DMS53 (cell line): ENCODE data around the gene MBTPS1.

Experiments
- DNase-seq: peaks from one replicate; lab custom pipeline; 2025; lab: John Stamatoyannopoulos, UW

The MBTPS1 gene

DNA sequence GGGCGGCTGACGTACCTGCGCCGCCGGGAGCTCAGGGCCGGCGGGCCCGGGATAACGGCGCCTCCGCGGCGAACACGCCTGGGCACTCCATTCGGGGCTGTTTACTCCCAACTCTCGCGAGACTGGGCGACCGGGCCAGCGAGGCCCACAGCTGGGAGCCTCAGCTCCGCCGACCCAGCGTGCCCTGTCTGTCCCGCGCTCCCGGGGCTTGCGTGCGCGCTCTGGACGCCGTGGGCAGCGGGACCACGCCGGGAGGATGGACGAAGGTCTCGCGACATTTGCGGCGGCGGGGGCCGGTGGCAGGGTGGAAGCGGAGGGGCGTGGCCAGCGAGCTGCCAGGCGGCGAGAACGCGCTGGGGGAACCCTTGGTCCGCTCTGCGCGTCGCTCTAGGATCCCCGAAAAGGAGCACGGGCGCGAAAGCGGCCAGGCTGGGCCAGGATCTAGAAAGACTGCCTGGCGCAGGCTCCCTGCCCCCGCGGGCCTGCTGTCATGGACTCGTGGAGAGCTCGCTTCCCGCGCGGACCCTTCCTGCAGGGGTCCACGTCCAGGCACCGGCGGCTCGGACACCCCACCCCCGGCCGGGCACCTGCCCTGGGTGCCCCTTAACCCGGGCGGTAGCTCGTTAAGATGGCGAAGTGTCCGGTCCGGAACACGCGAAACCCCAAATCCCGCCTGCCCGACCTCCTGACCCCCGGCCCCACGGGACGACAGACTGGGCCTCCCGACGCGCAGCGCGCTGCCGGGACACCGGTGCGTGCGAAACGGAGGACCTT is at the start of gene MBTPS1:
TSS of gene MBTPS1 (minus strand) at position 223 of the 774 bp plus-strand sequence. CDS start 15,159 bp downstream, outside the sequence.
- peak; percentile 98 for DNase-seq

DNA sequence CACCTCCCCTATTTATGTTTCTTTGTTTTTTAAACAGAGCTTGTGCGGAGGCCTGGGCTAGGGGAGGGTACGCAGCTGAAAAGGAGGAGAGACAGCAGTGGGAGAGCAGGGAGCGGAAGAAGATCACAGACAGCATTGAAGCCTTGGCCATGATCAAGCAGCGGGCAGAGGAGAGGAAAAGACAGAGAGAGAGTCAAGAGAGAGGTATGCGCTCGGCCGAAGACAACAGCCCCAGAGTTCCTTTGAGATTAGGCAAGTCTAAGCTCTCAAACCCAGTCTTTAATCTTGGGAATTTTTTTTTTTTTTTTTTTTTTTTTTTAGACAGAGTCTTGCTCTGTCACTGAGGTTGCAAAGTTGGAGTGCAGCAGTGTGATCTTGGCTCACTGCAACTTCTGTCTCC is 49.0 kb upstream of the MBTPS1 start:
- no peak for DNase-seq

DNA sequence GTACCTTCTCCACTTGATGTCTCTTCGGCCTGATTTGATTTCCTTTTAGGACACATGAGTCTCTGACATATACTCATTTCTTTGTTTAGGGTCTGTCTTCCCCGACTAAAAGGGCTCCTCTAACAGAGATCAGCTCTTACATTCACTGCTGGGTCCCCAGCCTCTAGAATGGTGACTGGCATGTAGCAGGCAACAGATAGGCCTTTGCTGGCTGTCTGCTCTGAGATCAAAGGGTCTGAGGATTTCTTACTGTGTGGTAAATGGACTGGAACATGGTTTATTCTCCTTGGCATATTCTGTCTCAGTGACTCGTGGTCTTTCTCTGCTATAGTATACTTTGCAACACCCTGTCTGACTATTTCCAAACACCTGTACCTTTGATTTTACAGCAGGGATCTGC is 45.1 kb upstream of the MBTPS1 start:
- no peak for DNase-seq

DNA sequence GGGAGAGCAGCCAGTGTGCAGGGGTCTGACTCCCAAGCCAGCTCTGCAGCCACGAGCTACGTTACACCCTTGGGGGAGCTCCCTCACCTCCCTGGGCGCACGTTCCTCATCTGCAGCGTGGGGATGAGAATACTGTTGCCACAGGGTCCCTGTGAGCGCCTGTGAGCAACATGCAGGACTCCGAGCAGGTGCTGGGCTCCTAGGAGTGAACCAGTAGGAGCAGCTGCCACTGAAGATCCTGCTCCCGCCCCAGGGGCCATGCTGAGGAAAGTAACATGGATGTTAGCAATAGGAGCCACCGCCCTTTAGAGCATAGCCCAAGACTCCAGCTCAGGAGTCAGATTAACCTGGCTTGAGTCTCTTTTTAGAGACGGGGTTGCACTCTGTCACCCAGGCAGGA is 44.3 kb upstream of the MBTPS1 start:
- no peak for DNase-seq

DNA sequence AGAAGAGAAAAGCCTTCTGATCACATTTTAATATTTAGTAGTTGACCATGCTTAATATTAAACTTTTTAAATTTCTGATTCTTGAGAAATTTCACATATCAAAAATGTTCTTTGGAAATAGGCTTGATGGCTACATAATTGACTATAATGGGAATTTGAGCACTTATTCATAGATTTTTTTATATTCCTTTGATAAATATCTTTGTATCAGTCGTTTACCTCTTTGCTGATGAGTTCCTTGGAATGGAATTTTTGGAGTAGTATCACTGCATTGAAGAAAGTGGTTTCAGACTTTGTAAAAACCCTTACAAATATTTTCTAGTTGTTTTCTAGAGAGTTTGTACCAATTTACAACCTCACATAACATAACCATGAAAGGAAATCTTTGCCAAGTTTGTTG is 43.1 kb upstream of the MBTPS1 start:
- no peak for DNase-seq

DNA sequence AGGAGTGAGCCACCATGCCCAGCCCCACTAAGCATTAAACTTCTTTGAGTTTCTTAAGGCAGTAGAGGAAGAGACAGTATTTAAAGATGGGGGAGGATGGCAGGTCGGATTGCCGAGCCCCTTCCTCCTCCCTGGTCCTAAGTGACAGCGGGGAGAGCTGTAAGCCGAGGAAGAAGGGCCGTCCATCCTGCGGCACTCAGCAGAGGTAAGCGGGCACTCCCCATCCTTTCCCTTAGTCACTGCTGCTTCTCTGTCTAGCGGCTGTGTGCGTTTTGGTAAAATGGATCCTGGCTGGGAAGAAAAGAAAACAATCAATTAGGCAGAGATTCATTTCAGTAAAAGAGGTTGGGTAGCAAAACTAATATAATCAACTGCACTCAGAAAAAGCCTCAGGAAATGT is 42.3 kb upstream of the MBTPS1 start:
- no peak for DNase-seq

DNA sequence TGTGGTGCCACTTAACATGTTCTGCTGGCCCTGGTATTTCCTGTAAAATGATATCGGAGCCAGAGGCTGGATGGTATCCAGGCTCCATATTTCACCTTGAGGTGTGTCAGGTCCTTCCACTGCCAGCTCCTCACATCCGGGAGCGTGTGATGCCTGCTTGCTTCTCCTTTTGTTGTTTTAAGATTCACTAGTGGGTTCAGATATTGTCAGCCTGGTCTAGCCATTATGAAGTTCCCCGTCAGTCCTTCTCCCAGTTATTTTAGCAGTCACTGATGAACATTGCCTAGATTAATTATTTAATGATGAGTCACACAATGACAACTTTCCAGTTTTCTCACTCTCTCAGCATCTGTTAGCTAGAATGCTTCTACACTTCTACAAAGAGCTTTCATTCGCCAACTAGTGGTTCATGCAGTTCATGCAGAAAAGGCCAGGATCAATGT is 39.6 kb upstream of the MBTPS1 start:
- peak; percentile 33 for DNase-seq

DNA sequence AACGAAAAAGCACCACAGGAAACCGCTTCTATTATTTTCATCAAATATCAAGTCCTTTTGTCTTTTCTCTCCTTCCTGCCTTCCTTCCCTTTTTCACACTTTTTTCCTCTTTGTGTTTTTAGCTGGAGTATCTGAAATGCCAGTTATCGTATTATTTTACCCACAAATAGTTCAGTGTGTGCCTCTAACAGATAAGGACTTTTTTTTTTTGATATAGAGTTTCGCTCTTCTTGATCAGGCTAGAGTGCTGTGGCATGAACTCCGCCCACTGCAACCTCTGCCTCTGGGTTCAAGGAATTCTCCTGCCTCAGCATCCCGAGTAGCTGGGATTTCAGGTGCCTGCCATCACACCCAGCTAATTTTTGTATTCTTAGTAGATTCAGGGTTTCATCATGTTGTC is 39.0 kb upstream of the MBTPS1 start:
- DNase-seq = no peak

DNA sequence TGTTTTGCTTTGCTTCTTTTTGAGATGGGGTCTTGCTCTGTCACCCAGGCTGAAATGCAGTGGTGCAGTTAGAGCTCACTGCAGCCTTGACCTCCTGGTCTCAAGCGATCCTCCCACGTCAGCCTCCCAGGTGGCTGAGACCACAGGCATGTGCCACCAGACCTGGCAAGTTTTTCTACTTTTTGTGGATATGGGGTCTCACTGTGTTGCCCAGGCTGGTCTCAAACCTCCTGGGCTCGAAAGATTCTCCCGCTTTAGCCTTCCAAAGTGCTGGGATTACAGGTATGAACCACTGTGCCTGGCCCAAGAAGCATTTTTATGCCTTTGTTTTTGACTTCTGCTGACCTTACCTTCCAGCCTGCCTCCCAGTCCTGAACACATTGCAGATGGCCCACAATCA is 38.5 kb upstream of the MBTPS1 start:
- DNase-seq = no peak

DNA sequence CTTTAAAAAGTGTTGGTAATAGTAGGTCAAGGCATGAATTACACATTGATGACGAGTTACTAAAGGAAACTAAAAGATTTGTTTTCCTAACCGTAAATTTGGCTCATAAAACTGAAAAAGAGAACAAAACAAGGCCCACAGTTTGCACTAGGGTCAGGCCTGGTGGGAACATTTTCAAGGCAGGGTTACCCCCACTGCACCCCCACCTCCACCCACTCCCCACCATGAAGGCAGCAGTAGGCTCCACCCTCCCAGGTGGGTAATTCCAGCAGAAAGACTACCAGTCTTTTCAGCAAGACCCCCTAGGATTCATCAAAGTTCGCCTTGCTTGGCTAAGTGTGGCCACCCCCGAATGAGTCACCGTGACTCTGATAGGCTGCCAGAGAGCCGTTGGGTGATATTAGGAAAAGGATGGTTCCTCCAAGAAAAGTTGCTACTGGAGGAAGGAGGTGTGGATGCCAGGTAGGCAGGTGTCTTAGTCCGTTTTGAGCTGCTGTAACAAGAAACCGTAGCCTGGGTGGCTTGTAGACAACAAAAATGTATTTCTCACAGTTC is 37.0 kb upstream of the MBTPS1 start:
- DNase-seq = no peak

DNA sequence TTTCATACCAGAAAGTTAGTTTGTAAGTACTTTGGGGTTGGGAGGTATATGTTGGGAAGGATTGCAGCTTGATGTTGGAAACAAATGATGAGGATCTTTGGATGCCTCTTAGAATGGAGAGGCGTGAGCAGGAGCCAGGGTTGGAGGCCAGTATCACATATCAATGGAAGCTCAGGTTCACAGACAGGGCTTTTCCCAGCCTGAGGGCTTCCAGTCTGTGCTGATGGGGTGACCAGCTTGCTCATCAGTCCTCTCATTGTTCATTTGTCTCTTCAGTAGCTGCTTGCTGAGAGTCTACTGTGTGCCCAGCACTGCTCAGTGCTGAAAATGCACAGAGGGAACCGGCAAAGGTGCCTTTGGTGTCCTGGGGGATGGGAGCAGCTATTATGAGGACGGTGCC is 34.2 kb upstream of the MBTPS1 start:
- DNase-seq = no peak

DNA sequence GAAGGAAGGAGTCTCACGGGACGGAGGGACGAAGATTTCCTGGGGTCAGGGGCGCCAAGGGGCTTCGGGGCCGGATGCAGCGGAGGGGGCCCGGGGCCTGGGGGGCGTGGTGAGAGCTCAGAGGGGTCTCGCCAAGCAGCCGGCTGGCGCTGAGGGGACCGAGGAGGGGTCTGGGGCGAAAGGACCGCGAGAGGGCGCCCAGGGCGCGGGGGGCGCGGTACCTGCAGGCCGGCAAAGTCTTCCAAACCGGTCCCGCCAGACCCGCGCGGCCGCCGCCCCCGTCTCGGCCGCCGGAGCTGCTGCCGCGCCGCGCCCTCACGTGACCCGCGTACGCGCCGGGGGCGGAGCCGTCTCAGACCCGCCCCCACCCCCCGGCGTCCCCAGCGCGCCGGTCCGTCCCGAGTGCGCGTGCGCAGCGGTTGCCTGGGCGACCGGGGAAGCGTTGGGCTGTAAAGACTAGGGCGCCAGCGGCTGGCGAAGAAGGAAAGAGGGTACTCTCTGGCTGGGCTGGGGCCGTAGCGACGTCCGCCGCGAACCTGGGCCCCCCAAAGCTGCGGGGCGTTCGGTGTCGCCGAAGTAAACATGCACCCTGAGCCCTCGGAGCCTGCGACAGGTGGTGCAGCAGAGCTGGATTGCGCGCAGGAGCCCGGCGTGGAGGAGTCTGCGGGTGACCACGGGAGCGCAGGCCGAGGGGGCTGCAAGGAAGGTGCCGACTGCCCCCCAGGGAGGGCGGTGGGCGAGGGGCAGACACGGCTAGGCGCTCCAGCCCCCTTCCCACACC is 28.3 kb upstream of the MBTPS1 start, which contains the start of the genes DNAAF1 and HSDL1:
TSS of gene DNAAF1 (plus strand) at position 450 of the 781 bp plus-strand sequence. CDS start at position 583, 133 bp downstream.
TSS of gene HSDL1 (minus strand) at position 319 of the 781 bp plus-strand sequence. CDS start 13,856 bp downstream, outside the sequence.
- DNase-seq = peak; percentile 93

DNA sequence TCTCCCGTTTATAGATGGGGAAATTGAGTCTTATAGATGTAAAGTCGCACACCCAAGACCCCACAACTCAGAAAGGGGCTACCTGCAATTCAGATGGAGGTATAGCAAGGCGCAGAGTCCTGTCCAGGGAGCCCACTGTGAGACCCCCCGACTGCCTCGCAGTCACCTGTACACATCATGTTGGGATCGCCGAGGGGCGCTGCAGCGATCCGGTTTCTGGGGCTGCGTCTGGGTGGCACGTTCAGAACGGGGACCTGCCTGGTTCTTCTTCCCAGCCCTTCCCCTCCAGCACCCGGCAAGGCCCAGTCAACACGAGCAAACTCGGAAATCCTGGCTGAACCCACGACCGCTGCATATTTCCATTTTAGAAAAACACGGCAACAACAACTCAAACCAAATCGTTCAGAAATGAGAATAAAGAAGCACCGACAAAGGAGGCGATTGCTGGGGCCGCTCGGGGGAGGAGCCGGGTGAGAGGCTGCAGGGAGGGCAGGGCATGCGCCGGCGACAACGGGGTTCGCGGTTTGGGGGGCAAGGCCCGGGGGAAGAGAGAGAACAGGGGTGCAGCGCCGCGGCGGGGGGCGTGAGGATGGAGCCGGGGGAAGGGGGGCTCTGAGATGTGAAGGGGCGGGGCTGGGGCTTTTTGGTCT is 27.6 kb upstream of the MBTPS1 start:
- peak; percentile 48 for DNase-seq

DNA sequence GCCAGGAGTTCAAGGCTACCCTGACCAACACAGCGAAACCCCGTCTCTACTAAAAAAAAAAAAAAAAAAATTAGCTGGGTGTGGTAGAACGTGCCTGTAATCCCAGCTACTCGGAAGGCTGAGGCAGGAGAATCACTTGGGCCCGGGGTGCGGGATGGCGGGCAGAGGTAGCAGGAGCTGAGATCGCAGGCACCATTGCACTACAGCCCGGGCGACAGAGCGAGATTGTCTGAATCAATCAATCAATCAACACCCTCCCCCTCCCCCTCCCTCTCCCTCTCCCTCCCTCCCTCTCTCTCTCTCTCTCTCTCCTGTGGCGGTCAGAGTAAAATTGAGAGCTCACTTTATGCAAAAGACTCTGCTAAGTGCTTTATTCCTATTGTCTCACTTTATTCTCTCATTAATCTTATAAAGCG is 27.1 kb upstream of the MBTPS1 start:
- DNase-seq = no peak

DNA sequence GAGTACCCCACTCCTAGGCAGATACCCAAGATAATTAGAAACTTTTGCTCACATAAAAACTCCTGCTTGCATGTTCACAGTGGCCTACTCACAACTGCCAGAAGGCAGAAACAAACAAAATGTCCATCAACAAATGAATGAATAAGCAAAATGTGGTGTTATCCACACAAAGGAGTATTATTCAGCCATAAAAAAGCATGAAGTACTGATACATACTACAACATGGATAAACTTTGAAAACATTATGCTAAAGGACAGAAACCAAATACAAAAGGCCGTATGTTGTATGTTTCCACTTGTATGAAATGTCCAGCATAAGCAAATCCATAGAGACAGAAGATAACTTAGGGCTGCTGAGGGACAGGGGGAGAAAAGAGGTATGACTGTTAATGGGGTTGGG is 26.3 kb upstream of the MBTPS1 start:
- no peak for DNase-seq

DNA sequence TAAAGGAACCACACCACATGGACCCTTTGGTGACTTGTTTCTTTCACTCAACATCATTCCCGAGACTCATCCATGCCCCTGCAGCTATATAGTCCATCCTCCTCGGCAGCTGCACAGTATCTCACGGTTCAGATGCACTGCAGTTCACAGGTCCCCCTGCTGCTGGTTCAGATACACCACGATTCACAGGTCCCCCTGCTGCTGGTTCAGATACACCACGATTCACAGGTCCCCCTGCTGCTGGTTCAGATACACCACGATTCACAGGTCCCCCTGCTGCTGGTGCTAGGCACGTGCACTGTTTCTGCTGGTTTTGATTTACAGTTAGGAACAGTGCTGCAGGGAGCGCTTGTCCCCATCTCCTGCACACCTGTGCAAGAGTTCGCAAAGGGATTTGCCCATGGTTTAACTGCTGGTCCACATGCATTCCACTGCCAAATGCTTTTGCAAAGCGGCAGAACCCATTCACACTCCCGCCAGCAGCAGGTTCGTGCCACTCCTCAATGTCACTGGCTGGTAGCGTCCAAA is 24.5 kb upstream of the MBTPS1 start:
- peak; percentile 22 for DNase-seq

DNA sequence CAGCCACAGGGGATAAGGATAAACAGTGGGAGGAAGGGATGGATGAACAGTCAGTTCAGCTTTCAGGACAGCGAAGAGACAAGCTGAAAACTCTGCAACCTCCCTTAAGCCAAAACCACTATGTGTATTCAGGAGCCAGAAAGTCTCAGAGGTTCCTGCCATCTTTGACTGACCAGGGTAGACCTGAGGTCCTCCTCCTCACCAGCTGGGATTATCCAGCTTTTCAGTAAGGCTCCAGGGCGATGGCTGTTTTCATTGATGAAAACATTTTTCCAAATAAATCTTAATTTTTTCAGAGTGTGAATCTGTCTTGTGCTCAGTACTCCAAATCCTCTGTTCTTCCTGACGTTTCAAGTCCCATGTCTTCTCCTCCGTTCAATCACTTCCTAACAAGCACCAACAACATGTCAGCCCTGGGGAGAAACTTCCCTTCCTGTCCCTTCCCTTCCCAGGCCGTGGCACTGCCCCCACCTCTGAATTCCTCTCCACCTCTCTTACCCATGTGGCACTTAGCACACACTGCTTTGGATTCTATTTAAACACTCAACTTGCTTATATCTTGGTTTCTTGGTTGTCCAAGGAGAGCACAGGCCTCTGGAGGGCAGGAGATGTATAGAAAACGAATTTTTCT is 23.0 kb upstream of the MBTPS1 start:
- DNase-seq = no peak

DNA sequence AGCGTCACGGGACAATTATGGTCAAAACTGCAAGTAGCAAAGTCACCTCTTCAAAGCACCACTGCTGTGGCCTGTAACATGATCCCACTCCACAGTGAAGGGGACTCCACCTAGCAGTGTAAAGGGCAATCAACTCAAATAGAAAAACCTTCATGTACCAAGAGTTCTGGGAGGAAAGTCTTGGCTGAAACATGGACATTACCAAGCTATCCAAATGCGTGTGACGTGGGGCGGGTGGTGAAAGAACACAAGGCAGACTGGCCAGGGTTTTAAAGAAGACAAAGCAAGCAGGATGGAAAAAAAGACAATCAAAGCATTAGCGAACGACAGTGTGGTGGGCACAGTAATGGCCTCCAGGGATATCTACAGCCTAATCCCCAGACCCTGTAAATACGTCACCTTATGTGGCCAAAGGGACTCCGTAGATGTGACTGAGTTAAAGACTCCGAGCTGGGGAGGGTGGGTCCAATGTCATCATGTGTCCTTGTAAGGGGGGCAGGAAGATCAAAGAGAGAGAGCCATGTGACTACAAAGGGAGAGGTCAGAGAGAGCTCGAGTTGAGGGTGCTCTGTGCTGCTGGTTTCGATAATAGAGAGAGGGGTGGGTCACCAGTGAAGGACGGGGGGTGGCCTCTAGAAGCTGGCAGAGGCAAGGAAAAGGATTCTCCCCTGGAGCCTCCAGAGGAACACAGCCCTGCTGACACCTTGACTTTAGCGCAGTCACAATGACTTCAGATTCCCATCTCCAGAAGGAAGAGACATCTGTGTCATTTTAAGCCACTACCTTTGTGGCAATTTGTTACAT is 22.3 kb upstream of the MBTPS1 start:
- DNase-seq = peak; percentile 93

DNA sequence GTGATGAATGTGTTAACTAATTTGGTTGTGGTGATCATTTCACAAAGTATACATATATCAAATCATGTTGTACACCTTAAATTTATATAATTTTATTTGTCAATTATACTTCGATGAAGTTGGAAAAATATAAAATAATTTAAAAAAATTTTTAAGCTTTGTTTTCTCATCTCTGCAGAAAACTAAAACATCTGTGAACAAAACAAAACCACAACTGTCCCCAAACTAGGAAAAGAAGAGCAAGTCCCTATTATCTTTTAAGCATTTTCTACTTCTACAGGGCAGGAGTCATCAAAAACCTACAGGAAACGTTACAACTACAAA is 21.7 kb upstream of the MBTPS1 start:
- DNase-seq = no peak

DNA sequence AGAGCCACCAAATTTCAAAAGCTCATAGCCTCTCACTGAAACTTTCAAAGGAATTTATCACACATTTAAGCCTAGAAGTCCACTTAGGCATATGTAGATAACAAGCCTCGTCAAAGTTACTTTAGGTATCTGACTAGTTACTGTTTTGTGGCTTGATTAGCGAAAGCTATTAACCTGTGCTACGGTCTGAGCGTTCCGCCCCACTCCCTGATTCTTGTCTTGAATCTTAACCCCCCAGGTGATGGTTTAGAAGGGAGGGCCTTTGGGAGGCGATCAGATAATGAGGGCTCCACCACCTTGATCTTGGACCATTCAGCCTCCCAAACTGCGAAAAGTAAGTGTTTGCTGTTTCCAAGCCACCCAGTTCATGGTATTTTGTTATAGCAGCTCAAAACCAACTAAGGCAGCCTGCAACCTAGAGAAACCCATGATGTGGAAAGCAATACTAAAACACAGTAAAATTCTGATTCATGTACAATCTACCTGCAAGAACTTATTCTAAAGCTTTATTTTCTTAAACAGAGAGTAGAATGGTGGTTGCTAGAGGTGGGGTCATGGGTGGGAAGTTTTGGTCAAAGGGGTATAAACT is 21.1 kb upstream of the MBTPS1 start:
- DNase-seq = no peak
